HFFc6 (cell line): ENCODE data around the gene ARHGEF6. TPM values are rescaled to one million over a fixed set of nuclear protein-coding genes. Genes with fewer than 3 reads are reported as not detected.

Source experiments
- DNase-seq: peaks from one replicate; pipeline ENCODE4 v3.0.0-alpha.2; 2018
- H3K27ac Mint-ChIP-seq: 2 replicates; pipeline ENCODE4 v1.8.0; 2020; ENCODE audit warnings: mild to moderate bottlenecking, mixed read lengths
- H3K27me3 Mint-ChIP-seq: 2 replicates; pipeline ENCODE4 v1.8.0; 2021; ENCODE audit warnings: mild to moderate bottlenecking, moderate library complexity, mixed read lengths; ENCODE audit not compliant: insufficient read depth
- H3K36me3 Mint-ChIP-seq: 2 replicates; pipeline ENCODE4 v1.8.0; 2021; ENCODE audit warnings: low read depth, mixed read lengths
- H3K4me1 Mint-ChIP-seq: 2 replicates; pipeline ENCODE4 v1.8.0; 2020; ENCODE audit warnings: low read depth, mixed read lengths
- H3K4me3 Mint-ChIP-seq: 2 replicates; pipeline ENCODE4 v1.8.0; 2020; ENCODE audit warnings: mild to moderate bottlenecking, moderate library complexity, mixed read lengths
- H3K9me3 Mint-ChIP-seq: 2 replicates; pipeline ENCODE4 v1.8.0; 2020; ENCODE audit warnings: mild to moderate bottlenecking, mixed read lengths
- CTCF ChIP-seq: fragments of 200-600 bp; sonication (generic); IDR thresholded peaks from 2 replicates; pipeline ENCODE4 v1.5.0; 2021; ENCODE audit warnings: antibody characterized with exemption, mild to moderate bottlenecking
- total RNA-seq, 6 experiments: library from RNA; stranded (reverse); fragmentation: NEBNext Ultra II Directional; extraction: Animal tissue kit (Norgen Biotek cat#: 25700); gene quantifications; 2 replicates in 1 of 6; 3 replicates in 5 of 6; pipeline ENCODE4 v1.2.3, GENCODE V29; 2021

Gene ARHGEF6
- total RNA-seq, 6 experiments from 2014 or later: 2.5 to 5.4 (median 4.9) TPM

- no peaks in the 10 kb centered on the region for H3K9me3 Mint-ChIP-seq
- no peak for TF ChIP-seq CTCF
Measured at GRCh38 chrX:136684120-136684519, 96.6 kb downstream of the ARHGEF6 start.

DNA sequence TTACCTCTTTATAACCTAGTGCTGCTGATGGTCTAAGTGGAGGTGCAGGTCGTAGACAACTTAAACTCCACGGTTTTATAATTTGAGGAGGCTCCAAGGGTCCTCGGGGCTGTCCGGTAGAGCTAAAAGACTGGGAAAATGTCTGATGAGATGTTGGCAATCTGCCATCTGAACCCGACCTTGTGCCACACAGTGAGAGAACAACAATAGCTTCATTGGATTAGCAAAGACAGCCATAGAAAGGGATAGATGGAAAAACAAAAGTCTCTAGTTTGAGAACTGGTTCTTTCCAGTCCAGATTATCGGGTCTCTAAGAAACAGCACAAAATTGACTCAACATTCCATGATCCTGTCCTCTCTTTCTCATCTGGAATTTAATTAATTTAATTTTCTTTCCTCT lies 101.2 kb downstream of the ARHGEF6 start:
- Mint-ChIP-seq H3K4me1 (no peaks in the 10 kb centered on the region), H3K9me3 (no peaks in the 10 kb centered on the region), H3K36me3 (no peaks in the 10 kb centered on the region), H3K27ac (no peak overlapping the region), H3K4me3 (no peak overlapping the region), H3K27me3 (no peaks in the 10 kb centered on the region)
- no peak for TF ChIP-seq CTCF
- DNase-seq: no peak

More at GRCh38 chrX:136684120-136684519, 96.6 kb downstream of the ARHGEF6 start:
- H3K4me1 Mint-ChIP-seq: peaks cover 3% of the 10 kb centered on the region
- H3K27me3 Mint-ChIP-seq: no peaks in the 10 kb centered on the region
- H3K27ac Mint-ChIP-seq: no peak overlapping the region
- DNase-seq: no peak
- no peaks in the 10 kb centered on the region for H3K36me3 Mint-ChIP-seq
- H3K4me3 Mint-ChIP-seq: no peak overlapping the region

- DNase-seq: no peak
- no peak for TF ChIP-seq CTCF
- H3K36me3 Mint-ChIP-seq: no peaks in the 10 kb centered on the region
- no peaks in the 10 kb centered on the region for H3K27me3 Mint-ChIP-seq
- no peaks in the 10 kb centered on the region for H3K9me3 Mint-ChIP-seq
- H3K27ac Mint-ChIP-seq: no peak overlapping the region
- no peak overlapping the region for H3K4me3 Mint-ChIP-seq
- H3K4me1 Mint-ChIP-seq: no peaks in the 10 kb centered on the region
Measured at GRCh38 chrX:136674270-136674985, 106.3 kb downstream of the ARHGEF6 start.

GRCh38 chrX:136671006-136671610 lies 109.6 kb downstream of the ARHGEF6 start:
- Mint-ChIP-seq H3K4me1 (no peaks in the 10 kb centered on the region), H3K36me3 (no peaks in the 10 kb centered on the region), H3K4me3 (no peak overlapping the region), H3K9me3 (no peaks in the 10 kb centered on the region), H3K27ac (no peak overlapping the region), H3K27me3 (no peaks in the 10 kb centered on the region)
- DNase-seq: no peak
- TF ChIP-seq CTCF: no peak

DNA sequence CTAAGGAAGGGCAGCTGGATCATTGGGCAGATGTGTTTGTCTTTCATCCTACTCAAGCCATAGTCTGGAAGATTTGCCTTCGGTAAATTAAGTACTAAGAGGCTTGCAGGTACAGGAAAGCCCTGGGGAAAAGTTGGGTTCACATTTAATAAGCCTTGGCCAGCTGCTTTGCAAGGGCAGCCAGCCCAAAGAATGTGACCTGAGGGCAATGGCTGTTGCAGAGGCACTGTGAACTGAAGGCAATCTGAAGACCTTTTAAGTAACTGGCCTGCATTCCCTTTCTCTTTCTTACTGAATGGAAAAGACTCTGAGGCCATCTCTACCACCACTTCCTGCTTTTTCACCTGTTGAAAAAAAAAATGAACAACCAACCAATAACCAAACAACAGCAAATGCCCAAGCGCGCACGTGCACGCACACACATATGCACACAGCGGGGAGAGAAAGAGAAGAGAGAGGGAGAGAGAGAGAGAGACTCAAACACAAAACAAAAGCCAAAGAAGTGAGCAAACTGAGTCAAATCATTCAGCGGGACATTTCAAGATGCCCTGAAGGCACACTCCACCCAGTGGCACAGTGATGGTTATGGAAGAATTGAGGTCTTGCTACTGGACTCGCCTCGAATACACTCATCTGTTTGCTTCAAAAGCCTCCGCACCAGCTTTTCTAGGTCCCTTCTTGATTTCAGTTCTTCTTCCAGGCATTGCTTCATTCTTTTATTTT lies 113.1 kb downstream of the ARHGEF6 start:
- no peaks in the 10 kb centered on the region for H3K4me1 Mint-ChIP-seq
- H3K27ac Mint-ChIP-seq: no peak overlapping the region
- no peak for TF ChIP-seq CTCF

More for the DNA sequence above, 113.1 kb downstream of the ARHGEF6 start:
- H3K9me3 Mint-ChIP-seq: no peaks in the 10 kb centered on the region
- DNase-seq: no peak
- H3K36me3 Mint-ChIP-seq: no peaks in the 10 kb centered on the region
- no peak overlapping the region for H3K4me3 Mint-ChIP-seq
- no peaks in the 10 kb centered on the region for H3K27me3 Mint-ChIP-seq
